ENCODE data around the gene TBC1D4.

DNA sequence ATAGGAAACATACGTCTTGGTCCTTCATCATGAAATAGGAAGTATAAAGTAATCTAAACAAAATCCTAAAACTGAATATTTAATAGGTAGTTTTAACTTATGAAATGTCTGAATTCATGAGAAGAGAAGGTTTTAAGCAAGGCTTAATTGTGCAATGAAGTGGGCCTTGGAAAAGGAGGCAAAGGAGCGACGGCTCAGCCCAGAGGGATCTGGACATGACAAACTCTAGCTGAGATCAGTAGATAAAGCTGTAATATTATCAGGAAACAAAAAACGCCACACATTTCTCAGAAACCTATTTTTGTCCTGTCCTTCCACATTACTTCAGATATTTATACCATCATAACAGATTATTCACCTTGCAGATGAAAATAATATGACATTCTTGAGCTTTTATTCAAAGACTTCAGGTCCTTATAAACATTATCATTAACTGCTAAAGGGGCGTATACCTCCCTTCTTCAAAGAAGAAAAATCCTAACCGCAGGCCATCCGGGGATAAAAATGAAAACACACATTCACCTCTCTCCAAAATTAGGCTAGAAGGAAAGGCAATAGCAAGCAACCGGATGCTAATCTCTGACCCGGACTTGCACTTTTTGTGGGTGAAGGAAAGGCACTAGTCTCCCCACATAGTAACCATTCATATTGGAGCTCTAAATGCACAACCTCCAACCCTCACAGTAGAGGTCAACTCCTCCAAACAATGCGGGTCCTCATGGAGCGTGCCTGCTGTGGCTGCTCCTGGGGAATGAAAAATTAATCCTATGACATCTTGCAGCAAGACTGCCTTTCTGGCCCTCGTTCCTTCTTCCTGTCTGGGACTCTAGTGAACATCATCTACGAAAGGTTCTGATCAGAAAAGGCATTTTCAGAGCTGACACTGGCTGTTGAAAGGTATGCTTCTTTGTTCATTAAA lies 108.8 kb downstream of the TBC1D4 start:
- TF ChIP-seq, protein P1, sequence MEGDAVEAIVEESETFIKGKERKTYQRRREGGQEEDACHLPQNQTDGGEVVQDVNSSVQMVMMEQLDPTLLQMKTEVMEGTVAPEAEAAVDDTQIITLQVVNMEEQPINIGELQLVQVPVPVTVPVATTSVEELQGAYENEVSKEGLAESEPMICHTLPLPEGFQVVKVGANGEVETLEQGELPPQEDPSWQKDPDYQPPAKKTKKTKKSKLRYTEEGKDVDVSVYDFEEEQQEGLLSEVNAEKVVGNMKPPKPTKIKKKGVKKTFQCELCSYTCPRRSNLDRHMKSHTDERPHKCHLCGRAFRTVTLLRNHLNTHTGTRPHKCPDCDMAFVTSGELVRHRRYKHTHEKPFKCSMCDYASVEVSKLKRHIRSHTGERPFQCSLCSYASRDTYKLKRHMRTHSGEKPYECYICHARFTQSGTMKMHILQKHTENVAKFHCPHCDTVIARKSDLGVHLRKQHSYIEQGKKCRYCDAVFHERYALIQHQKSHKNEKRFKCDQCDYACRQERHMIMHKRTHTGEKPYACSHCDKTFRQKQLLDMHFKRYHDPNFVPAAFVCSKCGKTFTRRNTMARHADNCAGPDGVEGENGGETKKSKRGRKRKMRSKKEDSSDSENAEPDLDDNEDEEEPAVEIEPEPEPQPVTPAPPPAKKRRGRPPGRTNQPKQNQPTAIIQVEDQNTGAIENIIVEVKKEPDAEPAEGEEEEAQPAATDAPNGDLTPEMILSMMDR (IDR thresholded peaks at IDR 0.05 in 8 of 11, conservative IDR thresholded peaks at IDR 0.05 in 3 of 11), result no peak
- TF ChIP-seq POLR2A (IDR thresholded peaks at IDR 0.05) (no peak), POLR2AphosphoS5 (IDR thresholded peaks at IDR 0.05) (no peak)
